Pons (tissue), 1 donor: ENCODE data around the gene CTXN3.

Source experiments
- DNase-seq: peaks from one replicate; pipeline ENCODE4 v3.0.0-alpha.2; 2016; ENCODE audit warnings: low spot score

CTXN3 gene

DNA sequence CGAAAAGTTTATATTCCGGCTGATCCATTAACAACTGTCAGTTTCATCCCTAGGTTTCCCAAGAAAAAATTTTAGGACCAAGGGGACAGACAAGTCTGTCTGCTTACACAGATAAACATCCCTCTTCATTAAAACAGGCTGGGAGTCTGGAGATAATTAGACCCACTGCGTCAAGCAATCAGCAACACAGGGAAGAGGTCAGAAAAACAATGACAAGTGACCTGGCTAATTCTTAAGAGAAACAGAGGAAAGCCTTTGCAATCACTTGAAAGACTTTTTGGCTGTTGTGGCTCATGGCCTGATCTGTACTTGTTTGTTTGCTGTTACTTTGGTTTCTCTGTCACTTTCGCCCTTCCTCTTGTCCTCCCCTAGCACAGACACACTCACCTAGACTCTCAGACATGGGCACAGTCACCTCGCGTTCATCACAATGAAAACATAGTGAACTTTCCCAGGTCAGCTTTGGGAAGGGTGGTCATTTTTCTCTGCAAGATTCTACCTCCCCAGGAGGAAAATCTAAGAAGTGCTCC lies 51.4 kb downstream of the CTXN3 start:
- no peak for DNase-seq

DNA sequence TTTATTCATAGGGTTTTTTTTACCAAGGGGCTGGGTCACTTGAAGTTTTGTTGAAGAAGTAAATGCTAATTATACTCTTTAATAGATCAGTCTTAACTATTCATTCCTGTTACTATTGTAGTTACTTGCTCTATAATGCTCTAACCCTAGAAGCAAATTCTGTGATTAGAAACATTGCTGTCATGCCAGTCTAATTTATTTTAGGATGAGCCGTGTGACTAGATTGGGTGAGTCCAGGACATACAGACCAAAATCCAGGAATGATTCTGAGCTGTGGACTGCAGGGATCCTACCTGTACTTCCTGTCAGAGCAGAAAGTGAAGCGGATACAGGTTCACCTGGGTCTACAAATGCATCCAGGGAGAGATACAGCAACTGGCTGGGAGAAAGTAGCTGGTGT lies 53.6 kb downstream of the CTXN3 start:
- DNase-seq = no peak

DNA sequence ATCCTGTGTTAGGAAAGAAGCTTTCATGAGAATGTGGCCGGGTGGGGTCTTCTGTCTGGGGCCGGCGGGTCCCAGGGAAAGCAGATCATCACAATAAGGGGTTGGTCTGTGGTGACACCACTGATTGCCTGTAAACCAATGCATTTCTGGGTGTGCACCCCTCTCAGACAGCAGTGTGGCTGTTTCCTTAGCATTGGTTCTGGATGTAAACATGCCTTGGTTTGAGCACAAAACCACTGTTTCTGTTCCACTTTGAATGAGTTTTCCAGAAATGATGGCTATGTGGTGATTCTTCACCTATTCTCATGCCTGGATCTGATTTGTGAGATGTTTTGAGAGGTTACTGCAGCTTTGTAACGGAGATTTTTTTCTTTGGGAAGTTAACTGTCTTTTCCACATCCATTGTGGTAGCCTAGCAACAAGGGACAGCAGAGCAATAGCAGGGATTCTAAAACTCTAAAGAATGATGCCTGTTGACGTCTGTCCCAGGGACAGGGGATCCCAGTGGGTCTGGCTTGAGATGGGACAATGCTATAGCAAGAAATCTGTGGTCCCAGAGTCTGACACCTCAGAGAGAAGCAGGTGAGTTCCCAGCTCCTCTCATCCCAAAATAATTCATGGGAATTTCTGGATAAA lies 54.2 kb downstream of the CTXN3 start, which contains the start of gene CCDC192:
Gene CCDC192, plus strand, starts transcription at position 466 of the 636 bp plus-strand sequence. Its CDS starts 55 bp downstream, at position 521.
- no peak for DNase-seq

DNA sequence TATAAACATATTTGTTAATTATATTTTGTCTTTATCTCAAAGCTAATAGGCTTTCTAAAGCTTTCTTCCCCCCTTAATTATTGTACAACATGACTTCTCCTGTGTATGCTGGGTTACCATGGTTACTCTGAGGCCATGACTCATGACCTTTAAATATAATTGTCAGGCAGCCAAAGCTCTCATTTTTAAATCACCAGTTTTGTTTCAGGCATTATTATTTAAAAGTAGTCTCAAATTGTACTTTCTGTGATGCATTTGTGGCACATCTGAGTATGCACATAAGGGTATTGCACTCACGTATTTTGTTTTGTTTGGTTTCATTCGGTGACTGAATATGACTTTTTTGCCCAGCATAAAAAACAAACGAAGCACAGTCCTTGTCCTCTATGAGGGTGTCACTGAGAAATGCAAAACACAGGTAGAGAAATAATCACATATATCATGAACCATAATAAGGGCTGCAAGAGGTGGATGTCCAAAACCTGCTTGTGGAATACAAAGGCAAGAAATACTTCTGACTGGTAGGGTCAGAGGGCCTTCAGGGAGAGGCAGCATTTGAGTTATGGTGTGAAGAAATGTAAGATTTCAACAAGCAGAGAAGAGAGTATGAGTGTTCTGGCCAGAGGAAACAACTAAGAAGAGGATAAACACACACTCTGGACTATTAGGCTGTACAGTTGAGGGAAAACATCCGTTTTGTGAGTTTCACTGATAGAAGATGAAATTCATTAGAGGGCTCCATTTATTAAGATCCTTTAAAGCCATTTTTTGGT lies 56.4 kb downstream of the CTXN3 start:
- no peak for DNase-seq

DNA sequence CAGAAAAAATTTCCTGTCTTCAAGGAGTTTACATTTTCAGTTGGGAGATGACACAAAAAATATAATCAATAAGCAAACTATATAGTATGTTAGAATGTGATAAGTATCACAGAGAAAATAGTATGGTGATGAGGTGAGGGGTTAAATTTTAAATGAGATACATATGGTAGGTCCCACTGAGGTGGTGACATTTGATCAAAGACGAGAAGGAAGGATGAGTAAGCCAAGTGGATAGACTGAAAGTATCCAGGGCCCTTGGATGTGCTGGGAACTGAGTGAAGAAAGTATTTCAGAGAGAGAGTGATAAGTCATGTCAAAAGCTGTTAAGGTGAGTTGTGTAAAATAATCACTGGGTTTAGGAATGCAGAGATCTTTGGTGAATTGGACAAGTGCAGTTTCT lies 57.8 kb downstream of the CTXN3 start:
- no peak for DNase-seq

DNA sequence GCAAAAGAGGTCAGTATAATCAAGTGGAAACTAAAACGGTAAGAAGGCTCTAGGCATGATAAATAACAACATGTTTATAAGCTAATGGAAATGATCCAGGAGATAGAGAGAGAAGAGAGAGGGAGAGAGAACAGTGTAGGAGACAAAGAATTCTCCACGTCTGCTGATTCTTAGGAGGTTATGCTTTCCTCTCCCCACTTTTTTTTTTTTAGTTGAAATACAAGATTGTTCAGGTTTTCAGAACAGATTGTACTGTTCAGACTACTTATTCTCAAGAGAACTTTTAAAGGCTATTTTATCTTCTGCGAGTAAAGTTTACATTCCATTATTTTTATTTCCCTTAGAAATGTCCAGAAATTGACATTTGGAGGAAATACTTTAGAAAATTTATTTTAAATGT lies 58.3 kb downstream of the CTXN3 start:
- DNase-seq = no peak
